ENCODE measurements around the gene MED13L. TPM values are rescaled to one million over a fixed set of nuclear protein-coding genes. Genes with fewer than 3 reads are reported as not detected.
A peak's percentile ranks its signal among the peaks of the same experiment; 100 is the strongest.

Gene MED13L
- total RNA-seq, 3 donors from 2014 or later: 248 to 387 (median 279) TPM

- Histone ChIP-seq H3K36me3 (no peaks in the 10 kb centered on the region), H3K4me3 (no peak overlapping the region), H3K4me1 (peaks cover 5 to 11% of the 10 kb centered on the region in 2 donors), H3K9me3 (no peaks in the 10 kb centered on the region), H3K27me3 (no peaks in the 10 kb centered on the region), H3K27ac (no peak overlapping the region)
- TF ChIP-seq POLR2AphosphoS5 (IDR thresholded peaks at IDR 0.05) (no peak), CTCF (IDR thresholded peaks at IDR 0.05) (no peak), POLR2A (IDR thresholded peaks at IDR 0.05) (no peak)
- DNase-seq (ENCODE audit: low spot score in 2 of 2): no peak
- intact Hi-C loops (cut with DNase I; ENCODE audit: low total_unique reads): no loop called here
Observed at GRCh38 chr12:116321913-116322312, 44.4 kb upstream of the MED13L start.

- intact Hi-C loops (cut with DNase I; ENCODE audit: low total_unique reads): no loop called here
- no peaks in the 10 kb centered on the region for H3K9me3 ChIP-seq
- peak overlapping the region; percentile 67 to 89 for H3K27ac ChIP-seq
- TF ChIP-seq CTCF (IDR thresholded peaks at IDR 0.05) (no peak), POLR2AphosphoS5 (IDR thresholded peaks at IDR 0.05) (no peak), POLR2A (IDR thresholded peaks at IDR 0.05) (no peak)
- H3K27me3 ChIP-seq: no peaks in the 10 kb centered on the region
- DNase-seq (ENCODE audit: low spot score in 2 of 2): no peak
- peaks cover 5 to 11% of the 10 kb centered on the region in 2 donors for H3K4me1 ChIP-seq
- H3K4me3 ChIP-seq: no peak overlapping the region
- H3K36me3 ChIP-seq: no peaks in the 10 kb centered on the region
Observed at GRCh38 chr12:116320791-116321217, 43.3 kb upstream of the MED13L start.

GRCh38 chr12:116319898-116320621 lies 42.6 kb upstream of the MED13L start:
- intact Hi-C loops (cut with DNase I; ENCODE audit: low total_unique reads): no loop called here
- H3K9me3 ChIP-seq: no peaks in the 10 kb centered on the region
- no peaks in the 10 kb centered on the region for H3K36me3 ChIP-seq
- DNase-seq (ENCODE audit: low spot score in 2 of 2): peak in 1 of 2 donors; percentile 82
- H3K4me3 ChIP-seq: peak overlapping the region in 2 of 3 donors; percentile 1 to 55
- no peaks in the 10 kb centered on the region for H3K27me3 ChIP-seq
- TF ChIP-seq POLR2A (IDR thresholded peaks at IDR 0.05) (no peak), POLR2AphosphoS5 (IDR thresholded peaks at IDR 0.05) (peak in 2 of 3 donors; percentile 50 to 82), CTCF (IDR thresholded peaks at IDR 0.05) (no peak)
- H3K27ac ChIP-seq: peak overlapping the region; percentile 67 to 89
- peaks cover 5 to 11% of the 10 kb centered on the region in 2 donors for H3K4me1 ChIP-seq

DNA sequence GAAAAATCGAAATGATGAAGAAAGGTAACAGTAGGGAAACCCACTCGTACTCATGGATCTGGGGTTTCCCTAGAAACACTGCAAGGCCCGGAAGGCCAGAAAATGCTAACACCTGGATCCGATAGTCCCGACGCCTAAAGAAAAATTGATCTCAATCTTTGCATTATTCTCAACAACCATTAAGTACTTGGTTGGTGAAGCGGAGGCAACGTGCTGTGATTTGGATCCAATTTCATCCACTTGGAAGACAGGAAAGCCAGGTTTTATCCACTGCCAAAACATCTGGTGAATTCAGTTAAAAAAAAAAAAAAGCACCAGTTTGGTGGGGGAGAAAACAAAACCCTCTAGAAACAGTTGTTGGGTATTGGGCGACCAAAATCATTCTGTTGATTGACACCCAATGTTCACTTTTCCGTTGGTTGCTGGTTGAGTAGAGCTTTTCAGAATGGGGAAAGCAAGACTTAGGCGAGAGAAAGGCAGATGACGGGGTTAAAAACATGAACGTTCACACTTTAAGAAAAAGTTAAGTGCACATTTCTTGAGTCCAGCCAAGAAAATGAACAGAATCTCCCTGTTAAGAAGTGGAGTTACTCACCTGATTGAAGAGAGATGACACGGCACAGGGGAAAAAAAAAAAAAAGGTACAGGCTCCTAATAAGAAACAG lies 41.9 kb upstream of the MED13L start:
- no peak for DNase-seq (ENCODE audit: low spot score in 2 of 2)
- H3K27ac ChIP-seq: peak overlapping the region; percentile 67 to 89
- peak overlapping the region in 2 of 3 donors; percentile 33 to 55 for H3K4me3 ChIP-seq
- H3K27me3 ChIP-seq: no peaks in the 10 kb centered on the region
- H3K9me3 ChIP-seq: no peaks in the 10 kb centered on the region
- intact Hi-C loops (cut with DNase I; ENCODE audit: low total_unique reads): no loop called here
- H3K4me1 ChIP-seq: peaks cover 5 to 11% of the 10 kb centered on the region in 2 donors
- no peaks in the 10 kb centered on the region for H3K36me3 ChIP-seq
- no peak for TF ChIP-seq POLR2AphosphoS5 (IDR thresholded peaks at IDR 0.05)
- no peak for TF ChIP-seq POLR2A (IDR thresholded peaks at IDR 0.05)
- TF ChIP-seq CTCF (IDR thresholded peaks at IDR 0.05): no peak

Data from breast epithelium (tissue), 4 donors.